HG03066 (cell line): ENCODE measurements around the gene PCDHGB7.
"Not testable (repeated sequence)": the region's sequence is repeated elsewhere in the genome, so short reads cannot be mapped to it uniquely, and the experiment has no call there.

ENCODE experiments used
- ATAC-seq: cut with Tn5 transposase; IDR thresholded peaks from one replicate; pipeline ENCODE4 v1.9.1; 2021; ENCODE audit warnings: low read depth; ENCODE audit not compliant: unreplicated experiment

PCDHGB7 gene

DNA sequence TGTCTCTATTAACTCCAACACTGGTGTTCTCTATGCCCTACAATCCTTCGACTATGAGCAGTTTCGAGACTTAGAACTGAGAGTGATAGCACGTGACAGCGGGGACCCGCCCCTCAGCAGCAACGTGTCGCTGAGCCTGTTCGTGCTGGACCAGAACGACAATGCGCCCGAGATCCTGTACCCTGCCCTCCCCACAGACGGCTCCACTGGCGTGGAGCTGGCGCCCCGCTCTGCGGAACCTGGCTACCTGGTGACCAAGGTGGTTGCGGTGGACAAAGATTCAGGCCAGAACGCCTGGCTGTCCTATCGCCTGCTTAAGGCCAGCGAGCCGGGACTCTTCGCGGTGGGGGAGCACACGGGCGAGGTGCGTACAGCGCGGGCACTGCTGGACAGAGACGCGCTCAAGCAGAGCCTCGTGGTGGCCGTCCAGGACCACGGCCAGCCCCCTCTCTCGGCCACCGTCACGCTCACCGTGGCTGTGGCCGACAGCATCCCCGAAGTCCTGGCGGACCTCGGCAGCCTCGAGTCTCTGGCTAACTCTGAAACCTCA, 5.3 kb downstream of the PCDHGB7 start:
- ATAC-seq, result no peak

DNA sequence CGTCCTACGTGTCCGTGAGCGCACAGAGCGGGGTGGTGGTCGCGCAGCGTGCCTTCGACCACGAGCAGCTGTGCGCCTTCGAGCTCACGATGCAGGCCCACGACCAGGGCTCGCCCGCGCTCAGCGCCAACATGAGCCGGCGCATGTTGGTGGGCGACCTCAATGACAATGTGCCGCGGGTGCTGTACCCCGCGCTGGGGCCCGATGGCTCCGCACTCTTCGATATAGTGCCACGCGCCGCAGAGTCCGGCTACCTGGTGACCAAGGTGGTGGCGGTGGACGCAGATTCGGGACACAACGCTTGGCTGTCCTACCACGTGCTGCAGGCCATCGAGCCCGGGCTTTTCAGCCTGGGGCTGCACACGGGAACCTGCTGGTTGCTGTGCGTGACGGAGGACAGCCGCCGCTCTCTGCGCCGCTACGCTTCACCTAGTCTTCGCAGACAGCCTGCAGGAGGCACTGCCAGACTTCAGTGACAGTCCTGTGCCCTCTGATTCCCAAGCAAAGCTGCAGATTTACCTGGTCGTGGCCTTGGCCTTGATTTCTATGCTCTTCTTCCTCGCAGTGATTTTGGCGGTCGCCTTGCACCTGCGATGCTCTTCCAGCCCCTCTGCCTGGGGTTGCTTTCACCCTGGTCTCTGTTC, 10.4 kb downstream of the PCDHGB7 start:
- no peak for ATAC-seq

GRCh38 chr5:141430332-141431113, 13.0 kb downstream of the PCDHGB7 start, which contains the start of gene PCDHGA12:
PCDHGA12 (plus strand) TSS chr5:141430507; CDS start chr5:141430760, 253 bp downstream.
- peak; percentile 82 for ATAC-seq

GRCh38 chr5:141431286-141431685, 13.8 kb downstream of the PCDHGB7 start:
- no peak for ATAC-seq

DNA sequence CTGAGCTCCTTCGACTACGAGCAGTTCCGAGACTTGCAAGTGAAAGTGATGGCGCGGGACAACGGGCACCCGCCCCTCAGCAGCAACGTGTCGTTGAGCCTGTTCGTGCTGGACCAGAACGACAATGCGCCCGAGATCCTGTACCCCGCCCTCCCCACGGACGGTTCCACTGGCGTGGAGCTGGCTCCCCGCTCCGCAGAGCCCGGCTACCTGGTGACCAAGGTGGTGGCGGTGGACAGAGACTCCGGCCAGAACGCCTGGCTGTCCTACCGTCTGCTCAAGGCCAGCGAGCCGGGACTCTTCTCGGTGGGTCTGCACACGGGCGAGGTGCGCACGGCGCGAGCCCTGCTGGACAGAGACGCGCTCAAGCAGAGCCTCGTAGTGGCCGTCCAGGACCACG, 14.8 kb downstream of the PCDHGB7 start:
- ATAC-seq, result not testable (repeated sequence)

GRCh38 chr5:141432726-141433125, 15.2 kb downstream of the PCDHGB7 start:
- ATAC-seq, result not testable (repeated sequence)

DNA sequence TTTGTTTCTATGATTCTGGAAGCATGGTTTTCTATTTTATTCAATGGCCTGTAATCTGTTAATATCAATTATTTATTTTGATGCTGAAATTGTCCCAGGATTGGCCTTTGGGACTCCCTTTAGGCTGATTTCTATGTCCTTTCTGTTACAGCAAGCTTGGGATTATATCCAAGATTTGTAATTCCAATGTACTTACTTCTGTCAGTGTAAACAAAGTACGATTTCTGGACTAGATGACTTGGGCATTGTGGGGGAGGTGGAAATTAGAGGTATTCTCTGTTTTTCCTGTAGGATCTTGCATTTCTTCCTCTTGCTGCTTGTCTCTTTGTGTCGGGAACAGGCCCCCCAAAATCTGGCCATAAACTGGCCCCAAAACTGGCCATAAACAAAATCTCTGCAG, 16.5 kb downstream of the PCDHGB7 start:
- no peak for ATAC-seq

- ATAC-seq, result no peak
These were observed 19.7 kb downstream of the PCDHGB7 start for GRCh38 chr5:141437221-141437620.

DNA sequence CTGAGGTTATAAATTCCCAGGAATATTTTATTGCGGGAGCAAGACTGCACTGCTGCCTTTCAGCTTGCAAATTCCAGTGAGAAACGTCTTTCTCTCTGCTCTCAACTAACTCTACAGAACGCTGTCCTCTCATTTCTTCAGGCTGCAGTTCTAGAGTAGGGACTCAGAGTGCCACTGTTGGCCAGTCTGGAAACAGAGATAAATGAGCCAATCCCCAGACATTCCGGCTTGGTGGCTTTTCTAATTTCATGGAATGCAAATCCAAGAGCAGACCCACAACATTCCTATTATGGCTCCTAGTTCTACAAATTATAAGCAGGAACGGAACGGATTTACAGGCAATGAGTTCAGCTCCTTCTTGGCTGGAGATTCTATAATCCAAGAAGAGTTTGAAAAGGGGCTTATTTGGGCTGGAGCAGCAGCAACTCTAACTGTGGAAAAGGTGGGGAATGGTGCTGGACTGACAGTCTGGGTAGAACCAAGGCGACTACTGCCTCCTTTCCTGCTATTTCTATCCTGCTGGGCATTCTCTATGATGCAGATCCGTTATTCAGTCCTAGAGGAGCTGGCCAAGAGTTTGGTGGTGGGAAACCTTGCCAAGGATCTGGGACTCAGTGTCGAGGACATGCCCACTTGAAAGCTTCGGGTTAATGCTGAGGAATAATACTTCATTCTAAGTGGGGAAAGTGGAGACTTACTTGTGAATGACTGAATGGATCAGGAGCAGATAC, 22.1 kb downstream of the PCDHGB7 start:
- no peak for ATAC-seq

GRCh38 chr5:141440341-141440740, 22.9 kb downstream of the PCDHGB7 start:
- ATAC-seq, result no peak

DNA sequence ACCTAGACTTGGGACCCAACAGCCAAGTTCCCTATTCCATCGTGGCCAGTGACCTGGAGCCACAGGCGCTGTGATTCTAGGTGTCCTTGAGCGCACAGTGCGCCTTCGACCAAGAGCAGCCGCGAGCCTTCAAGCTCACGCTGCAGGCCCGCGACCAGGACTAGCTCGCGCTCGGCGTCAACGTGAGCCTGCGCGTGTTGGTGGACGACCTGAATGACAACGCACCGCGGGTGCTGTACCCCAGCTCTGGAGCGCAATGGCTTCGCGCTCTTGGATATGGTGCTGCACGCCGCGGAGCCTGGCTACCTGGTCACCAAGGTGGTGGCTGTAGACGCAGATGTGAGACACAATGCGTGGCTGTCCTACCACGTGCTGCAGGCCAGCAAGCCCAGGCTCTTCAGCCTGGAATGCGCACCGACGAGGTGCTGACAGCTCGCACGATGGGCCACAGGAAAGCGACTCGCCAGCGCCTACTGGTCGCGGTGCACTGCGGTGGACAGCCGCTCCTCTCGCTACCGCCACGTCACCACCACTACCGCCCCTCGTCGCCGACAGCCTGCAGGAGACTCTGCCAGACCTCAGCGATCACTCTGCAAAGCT, 24.2 kb downstream of the PCDHGB7 start:
- no peak for ATAC-seq

GRCh38 chr5:141465351-141465750, 47.9 kb downstream of the PCDHGB7 start:
- no peak for ATAC-seq
